Left colon (tissue), 2 donors: ENCODE results near the gene TEKT4. TPM values are rescaled to one million over a fixed set of nuclear protein-coding genes. Genes with fewer than 3 reads are reported as not detected.
"Not testable (repeated sequence)": the region's sequence is repeated elsewhere in the genome, so short reads cannot be mapped to it uniquely, and the experiment has no call there.

Experiments used
- ATAC-seq: fragments of 200-7000 bp; cut with Tn5 transposase; one replicate; pipeline ENCODE4 v1.9.1; 2020; ENCODE audit warnings: mild to moderate bottlenecking, moderate library complexity
- DNase-seq, 2 donors: peaks; one replicate each; pipeline ENCODE4 v3.0.0-alpha.2; 2020
- intact Hi-C, 2 donors: fragments of 100-400 bp; cut with DNase I in 1 of 2; cut with micrococcal nuclease in 1 of 2; formaldehyde crosslinking; loops; one replicate each; pipeline versions ENCODE4 v1.11.2 to v1.14.0; 2022; cut with DNase I, micrococcal nuclease
- total RNA-seq, 2 donors: library from RNA; stranded (reverse); fragmentation: NEBNext Ultra II Directional; extraction: Animal tissue kit (Norgen Biotek cat#: 25700); gene quantifications; one replicate each; pipeline ENCODE4 v1.2.1, GENCODE V29; 2021
- donor health status: DM: no; HTN: no; CAD: no.
- donor health status: DM: yes; HTN: yes; CAD: no.

Gene TEKT4
- total RNA-seq, 2 donors from 2014 or later: not detected

DNA sequence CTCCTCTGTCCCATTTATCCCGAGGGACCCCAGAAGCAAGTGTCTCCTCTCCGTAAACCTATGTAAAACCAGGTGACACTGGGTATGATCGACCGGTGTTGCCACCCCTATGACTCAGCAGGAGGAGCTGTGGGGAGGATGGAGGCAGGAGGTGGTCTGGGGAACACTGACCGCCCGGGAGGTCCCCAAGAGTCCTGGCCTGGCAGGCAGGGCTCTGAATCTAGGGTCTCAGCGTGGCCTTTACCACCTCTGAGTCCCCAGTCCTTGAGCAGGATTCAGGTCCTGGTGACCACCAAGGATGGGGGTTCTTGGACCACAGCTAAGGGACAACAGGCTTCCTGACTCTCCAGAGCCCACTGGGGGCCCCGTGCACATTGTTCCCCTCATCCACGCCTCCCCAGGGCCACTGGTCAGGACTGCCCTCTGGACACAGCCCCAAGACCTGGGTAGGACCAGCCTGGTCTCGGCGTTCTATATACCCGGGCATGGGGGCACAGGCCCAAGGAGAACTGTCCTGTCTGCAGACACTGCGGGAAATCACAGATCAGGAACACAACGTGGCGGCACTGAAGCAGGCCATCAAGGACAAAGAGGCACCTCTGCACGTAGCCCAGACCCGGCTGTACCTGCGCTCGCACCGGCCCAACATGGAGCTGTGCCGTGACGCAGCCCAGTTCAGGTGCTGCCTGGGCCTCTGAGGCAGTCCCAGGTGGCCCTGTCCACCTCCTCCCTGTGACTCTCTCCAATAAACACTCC lies 4.0 kb downstream of the TEKT4 start:
- ATAC-seq: no peak
- DNase-seq: no peak
- intact Hi-C loops: no loop called here

DNA sequence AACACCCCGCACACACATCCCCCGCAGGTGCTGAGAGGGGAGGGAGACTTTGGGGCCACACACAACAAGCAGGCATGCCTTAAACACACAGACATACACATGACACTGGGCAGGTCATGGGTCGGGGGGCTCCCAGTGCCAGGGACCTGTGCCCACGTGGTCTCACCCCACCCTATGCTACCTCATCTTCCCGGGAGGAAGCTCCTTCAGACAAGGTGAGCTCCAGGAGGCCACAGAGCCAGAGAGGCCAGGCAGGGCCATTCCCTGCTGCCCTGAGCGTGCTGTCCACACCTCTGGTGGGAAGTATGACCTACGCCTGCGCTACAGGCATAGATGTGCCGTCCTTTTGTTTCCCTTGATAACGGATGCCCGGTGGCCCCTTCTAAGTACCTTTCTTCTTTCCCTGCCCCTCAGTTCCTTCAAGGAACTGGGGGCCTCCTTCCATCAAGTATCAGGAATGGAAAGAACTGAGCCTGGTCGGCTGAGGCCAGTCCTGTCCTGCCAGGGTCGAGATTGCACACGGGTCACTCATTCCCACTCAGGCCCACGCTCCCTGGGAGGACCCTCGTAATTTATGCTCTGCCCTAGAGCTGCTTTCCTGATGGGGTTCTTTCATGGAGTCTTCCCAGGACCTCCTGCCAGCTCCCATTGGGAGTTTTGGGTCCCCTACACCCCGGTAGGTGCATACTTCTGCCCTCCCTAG lies 4.7 kb downstream of the TEKT4 start:
- ATAC-seq (no peak), DNase-seq (no peak)
- intact Hi-C loops: no loop called here

DNA sequence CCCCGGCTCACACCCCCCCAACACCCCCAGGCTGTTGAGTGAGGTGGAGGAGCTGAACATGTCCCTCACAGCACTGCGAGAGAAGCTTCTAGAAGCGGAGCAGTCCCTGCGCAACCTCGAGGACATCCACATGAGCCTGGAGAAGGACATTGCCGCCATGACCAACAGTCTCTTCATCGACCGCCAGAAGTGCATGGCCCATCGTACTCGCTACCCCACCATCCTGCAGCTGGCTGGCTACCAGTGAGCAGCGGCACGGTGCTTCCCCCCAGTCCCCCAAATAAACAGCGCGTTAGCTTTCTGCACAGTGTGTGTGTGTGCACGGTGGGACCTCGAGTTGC lies 5.3 kb downstream of the TEKT4 start:
- ATAC-seq (no peak), DNase-seq (no peak)
- intact Hi-C loops: no loop called here

DNA sequence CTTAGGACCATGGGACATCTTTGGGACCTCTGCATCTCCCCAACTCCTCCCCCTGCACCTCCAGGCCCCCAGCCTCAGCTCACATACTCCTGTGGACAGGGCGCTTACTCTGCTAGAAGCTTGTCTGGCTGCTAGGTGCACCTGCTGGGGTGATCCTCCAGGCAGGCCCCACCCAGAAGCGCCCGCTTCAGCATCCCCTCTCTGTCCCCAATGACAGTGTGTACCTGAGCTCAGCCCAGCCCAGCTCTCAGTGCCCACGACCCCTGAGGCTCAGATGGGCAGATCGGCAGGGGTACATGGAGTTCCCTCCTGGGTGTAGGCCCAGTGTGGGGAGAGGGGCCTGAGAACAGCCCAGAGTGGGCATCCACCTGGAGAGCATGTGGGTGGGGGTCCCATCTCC lies 5.9 kb downstream of the TEKT4 start:
- DNase-seq (no peak), ATAC-seq (no peak)
- intact Hi-C loops: no loop called here

DNA sequence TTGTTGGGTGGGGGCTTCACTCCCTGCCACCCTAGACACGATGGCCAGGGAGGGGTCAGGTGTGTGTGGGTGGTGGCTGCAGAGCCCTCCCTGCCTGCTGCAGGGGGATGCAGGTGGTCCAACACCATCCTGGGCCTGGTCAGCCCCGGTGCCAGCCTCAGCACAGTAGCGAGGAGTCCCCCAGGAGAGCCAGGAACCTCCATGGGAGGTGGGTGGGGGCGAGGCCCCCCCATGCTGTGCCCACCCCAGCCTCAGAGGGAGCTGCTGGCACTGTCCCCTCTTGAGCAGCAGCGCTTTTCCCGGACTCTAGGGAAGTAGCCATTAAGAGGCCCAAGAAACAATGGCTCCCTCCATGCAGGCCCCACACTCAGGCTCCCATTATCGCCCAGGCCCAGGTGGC lies 7.3 kb downstream of the TEKT4 start:
- DNase-seq, intact Hi-C loops, ATAC-seq: not testable (repeated sequence)

DNA sequence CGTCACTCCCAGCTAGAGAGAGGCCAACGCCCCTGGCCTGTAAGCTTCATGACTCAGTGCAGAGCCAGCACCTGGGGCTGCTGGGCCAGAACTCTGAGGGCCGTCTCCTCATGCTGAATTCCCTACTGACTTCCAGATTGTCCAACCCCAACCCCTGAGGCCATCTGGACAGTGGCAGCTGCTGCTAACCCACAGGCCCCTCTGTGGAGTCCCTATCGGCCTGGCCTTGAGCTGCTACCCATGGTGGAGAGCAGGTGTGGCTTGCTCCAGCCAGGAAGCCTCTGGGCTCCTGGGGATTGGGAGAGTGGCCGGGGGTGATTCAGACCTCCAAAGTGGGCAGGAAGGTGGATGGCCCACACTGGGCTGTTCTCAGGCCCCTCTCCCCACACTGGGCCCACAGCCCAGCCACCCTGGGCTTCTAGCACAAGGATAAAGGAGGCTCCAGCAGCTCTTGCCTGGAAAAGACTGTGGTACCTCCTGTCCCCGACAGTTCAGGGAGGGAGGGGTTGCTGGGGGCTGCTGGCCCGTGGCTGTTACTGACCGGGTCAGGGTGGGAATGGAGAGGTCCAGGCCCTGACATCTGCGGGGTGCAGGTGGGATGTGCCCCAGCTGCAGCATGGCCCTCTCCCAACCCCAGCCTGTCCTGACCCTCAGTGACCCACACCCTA lies 8.2 kb downstream of the TEKT4 start:
- intact Hi-C loops: no loop called here
- ATAC-seq (no peak), DNase-seq (no peak)

DNA sequence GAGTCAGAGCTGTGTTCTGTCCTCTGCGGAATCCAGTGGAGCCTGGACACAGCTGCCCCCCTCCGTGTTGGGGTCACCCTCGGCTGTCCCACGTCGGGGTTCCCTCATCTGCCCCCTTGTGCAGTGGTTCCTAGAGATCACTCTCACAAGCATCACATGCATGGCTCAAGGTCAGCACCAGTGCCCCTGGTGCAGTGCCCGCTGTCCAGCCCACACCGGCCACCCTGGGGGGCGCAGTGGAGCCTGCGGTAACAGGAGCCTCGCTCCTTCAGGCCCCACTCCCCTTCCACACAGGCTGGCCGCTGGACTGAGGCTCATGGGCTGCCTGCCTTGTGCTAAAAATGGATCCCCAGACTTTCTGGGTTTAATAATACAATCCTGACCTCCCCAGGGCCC lies 8.8 kb downstream of the TEKT4 start:
- DNase-seq (no peak), ATAC-seq (no peak)
- intact Hi-C loops: no loop called here

DNA sequence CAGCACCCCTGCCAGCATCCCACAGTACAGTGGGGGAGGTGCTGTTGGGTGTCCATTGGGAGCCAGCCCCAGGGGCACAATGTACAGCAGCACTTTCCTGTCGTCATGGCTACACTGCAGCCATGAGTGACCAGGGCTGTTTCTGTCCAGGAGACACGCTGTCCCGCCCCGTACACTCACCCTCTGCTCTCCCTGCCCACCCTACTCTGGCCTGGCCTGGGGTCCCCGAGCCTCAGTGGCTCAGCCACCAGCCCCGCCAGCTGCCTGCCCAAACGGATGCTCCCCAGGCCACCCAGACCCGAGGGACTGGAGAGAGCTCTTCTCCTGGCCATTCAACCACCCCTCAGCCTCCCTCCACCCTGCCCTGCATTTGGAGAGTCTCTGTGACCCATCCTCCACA lies 9.3 kb downstream of the TEKT4 start:
- ATAC-seq: no peak
- intact Hi-C loops: no loop called here
- DNase-seq: no peak

DNA sequence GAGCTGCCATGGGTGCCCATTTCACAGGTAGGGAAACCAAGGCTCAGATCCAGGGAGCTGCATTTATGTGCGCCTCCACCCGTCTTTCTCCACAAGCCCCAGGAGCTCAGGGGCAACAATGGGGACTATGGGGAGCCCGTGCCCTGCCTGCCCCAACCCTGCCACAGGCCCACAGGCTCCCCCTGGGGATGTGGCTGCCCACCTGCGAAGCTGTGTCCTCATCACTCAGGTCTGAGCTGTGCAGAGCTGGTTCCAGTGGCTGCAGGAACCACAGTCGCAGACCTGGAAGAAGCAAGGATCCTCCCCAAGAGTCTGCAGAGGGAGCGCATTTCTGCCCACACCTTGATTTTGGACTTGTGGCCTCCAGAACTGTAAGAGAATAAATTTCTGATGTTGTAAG lies 9.8 kb downstream of the TEKT4 start:
- ATAC-seq (no peak), DNase-seq (no peak)
- intact Hi-C loops: no loop called here

DNA sequence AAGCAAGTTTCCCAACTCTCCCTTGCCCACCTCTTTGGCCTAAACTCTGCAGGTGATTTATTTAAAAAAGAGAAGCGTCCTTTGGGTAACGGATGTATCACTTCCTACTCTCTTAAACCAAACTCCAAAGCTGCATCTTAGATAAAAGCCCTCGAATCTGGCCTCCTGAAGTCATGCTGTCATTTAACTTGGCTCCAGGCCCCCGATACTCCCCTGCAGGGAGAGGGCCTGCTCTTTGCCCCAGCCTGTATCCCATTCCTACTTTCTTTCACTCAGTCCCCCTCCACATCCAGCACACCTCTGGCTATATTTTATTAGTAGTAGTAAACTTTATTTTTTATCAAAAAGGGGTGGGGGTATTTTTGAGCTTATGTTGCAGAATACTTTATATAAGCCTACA lies 19.0 kb downstream of the TEKT4 start:
- DNase-seq (no peak), ATAC-seq (no peak)
- intact Hi-C loops: no loop called here

DNA sequence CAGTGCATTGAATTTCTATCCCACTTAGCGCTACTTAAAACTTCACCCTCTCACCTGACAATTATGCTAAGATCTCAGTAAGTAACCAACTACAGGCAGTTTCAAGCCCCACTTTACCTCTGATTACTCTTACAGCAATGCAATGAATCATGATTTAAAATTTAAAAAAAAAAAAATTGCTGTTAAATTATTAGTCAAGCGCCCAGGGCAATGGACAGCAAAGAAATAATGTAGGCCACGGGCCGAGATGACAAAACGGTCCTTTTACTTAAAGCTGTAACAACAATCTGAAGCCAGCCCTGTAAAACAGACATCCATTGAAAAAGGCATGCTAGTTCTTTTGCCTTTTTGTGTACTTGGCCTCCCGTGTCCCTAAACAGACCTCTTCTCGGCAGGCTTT lies 24.0 kb downstream of the TEKT4 start:
- DNase-seq, ATAC-seq, intact Hi-C loops: not testable (repeated sequence)

DNA sequence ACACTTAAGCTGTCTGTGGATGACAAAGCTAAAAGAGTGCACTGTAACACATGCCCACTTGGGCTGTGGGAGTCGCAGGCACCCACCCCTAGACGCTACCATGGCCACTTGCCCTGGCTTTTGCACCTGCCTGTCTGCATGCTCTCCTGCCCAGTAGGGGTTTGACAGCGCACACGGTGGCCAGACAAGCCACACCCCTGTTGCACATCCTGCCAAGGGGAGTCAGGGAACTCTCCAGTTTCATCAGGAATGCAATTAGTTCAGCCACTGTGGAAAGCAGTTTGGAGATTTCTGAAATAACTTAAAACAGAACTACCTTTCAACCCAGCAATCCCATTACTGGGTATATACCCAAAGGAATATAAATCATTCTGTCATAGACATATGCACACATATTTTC lies 35.7 kb downstream of the TEKT4 start:
- intact Hi-C loops, ATAC-seq, DNase-seq: not testable (repeated sequence)

DNA sequence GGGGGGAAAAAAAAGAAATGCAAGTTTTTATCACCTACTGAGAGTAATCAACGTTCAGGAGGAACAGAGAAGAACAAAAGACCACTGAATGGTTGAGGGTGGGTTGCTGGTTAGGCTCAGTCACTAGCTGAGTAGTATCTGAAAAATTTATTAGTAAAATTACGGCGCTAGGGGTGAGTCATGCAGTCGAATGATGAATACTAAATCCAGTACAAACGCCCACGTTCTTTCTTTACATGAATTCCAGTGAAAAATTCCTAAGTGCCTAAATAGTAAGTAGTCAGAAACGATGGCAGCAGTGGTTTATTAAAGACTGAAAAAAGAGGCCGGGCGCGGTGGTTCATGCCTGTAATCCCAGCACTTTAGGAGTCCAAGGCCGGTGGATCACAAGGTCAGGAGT lies 52.0 kb downstream of the TEKT4 start:
- ATAC-seq (no peak), DNase-seq (no peak)
- intact Hi-C loops: no loop called here

DNA sequence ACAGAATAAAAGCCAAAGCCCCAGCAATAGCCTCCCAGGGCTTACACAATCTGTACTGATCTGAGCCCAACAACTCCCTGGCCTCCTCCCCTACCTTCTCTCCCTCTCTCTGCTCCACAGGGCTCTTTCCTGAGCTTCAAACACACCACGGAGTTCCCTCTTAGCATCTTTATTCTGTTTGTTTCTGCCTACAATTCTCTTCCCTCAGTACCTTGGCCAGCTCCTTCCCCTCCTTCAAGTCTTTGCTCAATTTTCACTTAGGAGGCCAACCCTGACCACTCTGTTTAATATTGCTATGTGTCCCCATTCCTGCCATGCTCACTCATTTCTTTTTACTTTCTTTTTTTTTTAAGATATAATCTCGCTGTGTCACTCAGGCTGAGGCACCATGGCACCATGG lies 53.8 kb downstream of the TEKT4 start:
- DNase-seq, intact Hi-C loops, ATAC-seq: not testable (repeated sequence)

Other genes with a start within 250 kb of the TEKT4 start
- 1 to 10 TPM; 1.6 to 4.2 TPM for gene MAL, start 154.3 kb downstream of the TEKT4 start, total RNA-seq